ENCODE results near the gene LMNB1. TPM values are rescaled to one million over a fixed set of nuclear protein-coding genes. Genes with fewer than 3 reads are reported as not detected.
"Not testable (repeated sequence)": the region's sequence is repeated elsewhere in the genome, so short reads cannot be mapped to it uniquely, and the experiment has no call there.

The LMNB1 gene
- total RNA-seq, 1 experiment from 2014 or later, result 49.8 TPM

GRCh38 chr5:126773536-126773935, 3.4 kb upstream of the LMNB1 start:
- H3K4me1 ChIP-seq (ENCODE audit: low read length), result peaks cover 15% of the 10 kb centered on the region
- H2AFZ ChIP-seq (ENCODE audit: low read length); H3K27ac ChIP-seq (ENCODE audit: low read length); H3K9me2 ChIP-seq (replicated peaks; ENCODE audit: insufficient read depth, low read length); H3K4me2 ChIP-seq (ENCODE audit: low read depth, low read length, poor library complexity, severe bottlenecking); H3K9me3 ChIP-seq (ENCODE audit: low read length); DNase-seq; H3K4me3 ChIP-seq (ENCODE audit: low read length); H4K20me1 ChIP-seq (ENCODE audit: insufficient read depth, low read depth, low read length); H3K36me3 ChIP-seq (ENCODE audit: insufficient read depth, low read length); H3K27me3 ChIP-seq (ENCODE audit: low read length); H3K9ac ChIP-seq (ENCODE audit: low read length): not testable (repeated sequence)
- peaks cover 13% of the 10 kb centered on the region for H3K79me2 ChIP-seq (ENCODE audit: low read length)

GRCh38 chr5:126774595-126774994, 2.3 kb upstream of the LMNB1 start:
- not testable (repeated sequence) for H3K27me3 ChIP-seq (ENCODE audit: low read length); DNase-seq

GRCh38 chr5:126777257-126777974, 480 bp downstream of the LMNB1 start:
- H3K9ac ChIP-seq (ENCODE audit: low read length), result peak overlapping the region; percentile 98
- H3K27me3 ChIP-seq (ENCODE audit: low read length), result no peaks in the 10 kb centered on the region
- peaks cover 26% of the 10 kb centered on the region; the same call in 1 of the 2 replicates for H4K20me1 ChIP-seq (ENCODE audit: insufficient read depth, low read depth, low read length)
- peaks cover 42% of the 10 kb centered on the region for H3K4me1 ChIP-seq (ENCODE audit: low read length)
- H3K27ac ChIP-seq (ENCODE audit: low read length), result peak overlapping the region; percentile 95
- peak; percentile 87 for DNase-seq
- H3K9me2 ChIP-seq (replicated peaks; ENCODE audit: insufficient read depth, low read length), result no peaks in the 10 kb centered on the region
- peaks cover 14% of the 10 kb centered on the region; the same call in 1 of the 2 replicates for H3K36me3 ChIP-seq (ENCODE audit: insufficient read depth, low read length)
- no peaks in the 10 kb centered on the region for H3K9me3 ChIP-seq (ENCODE audit: low read length)
- peak overlapping the region; percentile 90 for H3K4me3 ChIP-seq (ENCODE audit: low read length)
- no peak overlapping the region; the same call in 1 of the 2 replicates for H2AFZ ChIP-seq (ENCODE audit: low read length)
- H3K4me2 ChIP-seq (ENCODE audit: low read depth, low read length, poor library complexity, severe bottlenecking), result peak overlapping the region; percentile 73
- peaks cover 52% of the 10 kb centered on the region for H3K79me2 ChIP-seq (ENCODE audit: low read length)

More at GRCh38 chr5:126774595-126774994, 2.3 kb upstream of the LMNB1 start:
- H3K79me2 ChIP-seq (ENCODE audit: low read length), result peaks cover 24% of the 10 kb centered on the region
- peaks cover 22% of the 10 kb centered on the region for H3K4me1 ChIP-seq (ENCODE audit: low read length)
- H3K9ac ChIP-seq (ENCODE audit: low read length); H3K4me3 ChIP-seq (ENCODE audit: low read length); H3K36me3 ChIP-seq (ENCODE audit: insufficient read depth, low read length); H3K9me3 ChIP-seq (ENCODE audit: low read length); H3K4me2 ChIP-seq (ENCODE audit: low read depth, low read length, poor library complexity, severe bottlenecking); H3K9me2 ChIP-seq (replicated peaks; ENCODE audit: insufficient read depth, low read length); H3K27ac ChIP-seq (ENCODE audit: low read length); H2AFZ ChIP-seq (ENCODE audit: low read length): not testable (repeated sequence)
- peaks cover 11% of the 10 kb centered on the region; the same call in 1 of the 2 replicates for H4K20me1 ChIP-seq (ENCODE audit: insufficient read depth, low read depth, low read length)

- Histone ChIP-seq H3K36me3 (ENCODE audit: insufficient read depth, low read length) (peaks cover 14% of the 10 kb centered on the region; the same call in 1 of the 2 replicates), H3K9me3 (ENCODE audit: low read length) (no peaks in the 10 kb centered on the region), H3K4me1 (ENCODE audit: low read length) (peaks cover 42% of the 10 kb centered on the region), H3K79me2 (ENCODE audit: low read length) (peaks cover 59% of the 10 kb centered on the region), H3K27me3 (ENCODE audit: low read length) (no peaks in the 10 kb centered on the region), H3K9me2 (replicated peaks; ENCODE audit: insufficient read depth, low read length) (no peaks in the 10 kb centered on the region), H3K27ac (ENCODE audit: low read length) (peak overlapping the region; percentile 95), H3K4me3 (ENCODE audit: low read length) (peak overlapping the region; percentile 90), H3K9ac (ENCODE audit: low read length) (peak overlapping the region; percentile 98), H4K20me1 (ENCODE audit: insufficient read depth, low read depth, low read length) (peaks cover 26% of the 10 kb centered on the region; the same call in 1 of the 2 replicates), H3K4me2 (ENCODE audit: low read depth, low read length, poor library complexity, severe bottlenecking) (peak overlapping the region; percentile 73), H2AFZ (ENCODE audit: low read length) (no peak overlapping the region)
- peak; percentile 98 for DNase-seq
These were observed 1.2 kb downstream of the LMNB1 start for GRCh38 chr5:126777975-126778674.

- no peaks in the 10 kb centered on the region for H3K9me2 ChIP-seq (replicated peaks; ENCODE audit: insufficient read depth, low read length)
- peaks cover 14% of the 10 kb centered on the region; the same call in 1 of the 2 replicates for H3K36me3 ChIP-seq (ENCODE audit: insufficient read depth, low read length)
- H3K79me2 ChIP-seq (ENCODE audit: low read length), result peaks cover 66% of the 10 kb centered on the region
- no peaks in the 10 kb centered on the region for H3K9me3 ChIP-seq (ENCODE audit: low read length)
- peak; percentile 59 for DNase-seq
- H3K27me3 ChIP-seq (ENCODE audit: low read length), result no peaks in the 10 kb centered on the region
- H2AFZ ChIP-seq (ENCODE audit: low read length), result no peak overlapping the region
- H3K9ac ChIP-seq (ENCODE audit: low read length), result peak overlapping the region; percentile 98
- peak overlapping the region; percentile 95 for H3K27ac ChIP-seq (ENCODE audit: low read length)
- H3K4me3 ChIP-seq (ENCODE audit: low read length), result peak overlapping the region; percentile 90
- H3K4me2 ChIP-seq (ENCODE audit: low read depth, low read length, poor library complexity, severe bottlenecking), result peak overlapping the region; percentile 73
- peaks cover 45% of the 10 kb centered on the region for H3K4me1 ChIP-seq (ENCODE audit: low read length)
- peaks cover 30% of the 10 kb centered on the region for H4K20me1 ChIP-seq (ENCODE audit: insufficient read depth, low read depth, low read length)
These were observed 1.9 kb downstream of the LMNB1 start for GRCh38 chr5:126778675-126779403.

- Histone ChIP-seq H3K4me3 (ENCODE audit: low read length) (peak overlapping the region; percentile 90; the same call in 1 of the 2 replicates), H3K79me2 (ENCODE audit: low read length) (peaks cover 78% of the 10 kb centered on the region), H3K27ac (ENCODE audit: low read length) (peak overlapping the region; percentile 95; the same call in 1 of the 2 replicates), H3K9me3 (ENCODE audit: low read length) (no peaks in the 10 kb centered on the region), H3K9ac (ENCODE audit: low read length) (peak overlapping the region; percentile 98), H3K4me1 (ENCODE audit: low read length) (peaks cover 45% of the 10 kb centered on the region), H3K4me2 (ENCODE audit: low read depth, low read length, poor library complexity, severe bottlenecking) (peak overlapping the region; percentile 73), H3K27me3 (ENCODE audit: low read length) (no peaks in the 10 kb centered on the region), H3K36me3 (ENCODE audit: insufficient read depth, low read length) (peaks cover 14% of the 10 kb centered on the region; the same call in 1 of the 2 replicates), H2AFZ (ENCODE audit: low read length) (no peak overlapping the region), H3K9me2 (replicated peaks; ENCODE audit: insufficient read depth, low read length) (no peaks in the 10 kb centered on the region), H4K20me1 (ENCODE audit: insufficient read depth, low read depth, low read length) (peaks cover 30% of the 10 kb centered on the region)
- DNase-seq, result peak; percentile 77
These were observed 3.4 kb downstream of the LMNB1 start for GRCh38 chr5:126780165-126780827.

GRCh38 chr5:126788409-126788808, 11.5 kb downstream of the LMNB1 start:
- H3K4me2 ChIP-seq (ENCODE audit: low read depth, low read length, poor library complexity, severe bottlenecking); H3K36me3 ChIP-seq (ENCODE audit: insufficient read depth, low read length); H3K9ac ChIP-seq (ENCODE audit: low read length); H3K9me2 ChIP-seq (replicated peaks; ENCODE audit: insufficient read depth, low read length); H3K27me3 ChIP-seq (ENCODE audit: low read length); H3K4me3 ChIP-seq (ENCODE audit: low read length); H3K9me3 ChIP-seq (ENCODE audit: low read length); H3K27ac ChIP-seq (ENCODE audit: low read length); DNase-seq; H2AFZ ChIP-seq (ENCODE audit: low read length); H4K20me1 ChIP-seq (ENCODE audit: insufficient read depth, low read depth, low read length): not testable (repeated sequence)
- Histone ChIP-seq H3K4me1 (ENCODE audit: low read length) (peaks cover 70% of the 10 kb centered on the region), H3K79me2 (ENCODE audit: low read length) (peaks cover 95% of the 10 kb centered on the region)

Data from Karpas-422 (cell line).